ENCODE measurements around the gene CAB39.
"Not testable (repeated sequence)": the region's sequence is repeated elsewhere in the genome, so short reads cannot be mapped to it uniquely, and the experiment has no call there.

Gene CAB39

GRCh38 chr2:230697676-230698075, 15.0 kb upstream of the CAB39 start:
- no peak overlapping the region for H3K4me3 ChIP-seq (ENCODE audit: low read length)
- no peaks in the 10 kb centered on the region for H3K36me3 ChIP-seq (ENCODE audit: control insufficient read depth, insufficient read depth, low read length, severe bottlenecking)
- H3K4me1 ChIP-seq (ENCODE audit: control insufficient read depth, insufficient read depth, low read length): peaks cover 17% of the 10 kb centered on the region
- H3K27me3 ChIP-seq (replicated peaks; ENCODE audit: control insufficient read depth, insufficient read depth, low read length): no peaks in the 10 kb centered on the region
- no peak for DNase-seq (ENCODE audit: low read depth)
- H3K9me3 ChIP-seq (ENCODE audit: control insufficient read depth, low read length): no peaks in the 10 kb centered on the region
- H3K9ac ChIP-seq (ENCODE audit: low read length): no peak overlapping the region

GRCh38 chr2:230698753-230699152, 13.9 kb upstream of the CAB39 start:
- peaks cover 17% of the 10 kb centered on the region for H3K4me1 ChIP-seq (ENCODE audit: control insufficient read depth, insufficient read depth, low read length)
- DNase-seq (ENCODE audit: low read depth); H3K36me3 ChIP-seq (ENCODE audit: control insufficient read depth, insufficient read depth, low read length, severe bottlenecking); H3K4me3 ChIP-seq (ENCODE audit: low read length); H3K9me3 ChIP-seq (ENCODE audit: control insufficient read depth, low read length); H3K27me3 ChIP-seq (replicated peaks; ENCODE audit: control insufficient read depth, insufficient read depth, low read length); H3K9ac ChIP-seq (ENCODE audit: low read length): not testable (repeated sequence)

DNA sequence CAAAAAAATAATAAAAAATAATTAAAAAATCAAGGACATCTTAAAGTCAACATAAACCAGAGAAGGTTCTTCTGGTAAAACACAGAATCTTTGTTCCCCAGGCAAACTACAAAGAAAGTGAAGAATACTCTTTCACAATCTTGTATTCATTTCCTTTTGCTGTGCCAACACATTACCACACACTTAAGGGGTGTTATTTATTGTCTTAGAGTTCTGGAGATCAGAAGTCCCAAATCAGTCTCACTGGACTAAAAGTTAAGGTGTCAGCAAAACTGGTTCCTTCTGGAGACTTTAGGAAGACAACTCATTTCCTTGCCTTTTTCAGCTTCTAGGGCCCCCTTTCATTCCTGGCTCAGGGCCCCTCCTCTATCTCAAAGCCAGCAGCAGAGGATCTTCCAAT, 12.2 kb upstream of the CAB39 start:
- no peaks in the 10 kb centered on the region for H3K27me3 ChIP-seq (replicated peaks; ENCODE audit: control insufficient read depth, insufficient read depth, low read length)
- no peaks in the 10 kb centered on the region for H3K9me3 ChIP-seq (ENCODE audit: control insufficient read depth, low read length)
- peak overlapping the region; percentile 1 for H3K4me3 ChIP-seq (ENCODE audit: low read length)
- peak overlapping the region; percentile 5 for H3K9ac ChIP-seq (ENCODE audit: low read length)
- H3K36me3 ChIP-seq (ENCODE audit: control insufficient read depth, insufficient read depth, low read length, severe bottlenecking): no peaks in the 10 kb centered on the region
- peaks cover 17% of the 10 kb centered on the region for H3K4me1 ChIP-seq (ENCODE audit: control insufficient read depth, insufficient read depth, low read length)
- peak; percentile 59 for DNase-seq (ENCODE audit: low read depth)

GRCh38 chr2:230701308-230701707, 11.3 kb upstream of the CAB39 start:
- Histone ChIP-seq H3K4me3 (ENCODE audit: low read length) (no peak overlapping the region), H3K9ac (ENCODE audit: low read length) (no peak overlapping the region), H3K27me3 (replicated peaks; ENCODE audit: control insufficient read depth, insufficient read depth, low read length) (no peaks in the 10 kb centered on the region), H3K9me3 (ENCODE audit: control insufficient read depth, low read length) (no peaks in the 10 kb centered on the region), H3K4me1 (ENCODE audit: control insufficient read depth, insufficient read depth, low read length) (peaks cover 17% of the 10 kb centered on the region), H3K36me3 (ENCODE audit: control insufficient read depth, insufficient read depth, low read length, severe bottlenecking) (no peaks in the 10 kb centered on the region)
- DNase-seq (ENCODE audit: low read depth): no peak

DNA sequence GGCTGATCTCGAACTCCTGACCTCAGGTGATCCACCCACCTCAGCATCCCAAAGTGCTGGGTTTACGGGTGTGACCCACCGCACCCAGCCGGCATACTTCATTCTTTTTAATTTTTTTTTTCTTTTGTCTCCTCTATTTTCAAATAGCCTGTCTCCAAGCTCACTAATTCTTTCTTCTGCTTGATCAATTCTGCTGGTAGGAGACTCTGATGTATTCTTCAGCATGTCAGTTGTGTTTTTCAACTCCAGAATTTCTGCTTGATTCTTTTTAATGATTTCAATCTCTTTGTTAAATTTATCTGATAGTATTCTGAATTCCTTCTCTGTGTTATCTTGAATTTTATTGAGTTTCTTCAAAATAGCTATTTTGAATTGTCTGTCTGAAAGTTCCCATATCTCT, 10.2 kb upstream of the CAB39 start:
- H3K9me3 ChIP-seq (ENCODE audit: control insufficient read depth, low read length): not testable (repeated sequence)
- peaks cover 17% of the 10 kb centered on the region for H3K4me1 ChIP-seq (ENCODE audit: control insufficient read depth, insufficient read depth, low read length)

GRCh38 chr2:230703514-230703913, 9.1 kb upstream of the CAB39 start:
- no peak for DNase-seq (ENCODE audit: low read depth)
- Histone ChIP-seq H3K36me3 (ENCODE audit: control insufficient read depth, insufficient read depth, low read length, severe bottlenecking) (no peaks in the 10 kb centered on the region), H3K9me3 (ENCODE audit: control insufficient read depth, low read length) (no peaks in the 10 kb centered on the region), H3K27me3 (replicated peaks; ENCODE audit: control insufficient read depth, insufficient read depth, low read length) (no peaks in the 10 kb centered on the region), H3K4me1 (ENCODE audit: control insufficient read depth, insufficient read depth, low read length) (peaks cover 17% of the 10 kb centered on the region), H3K4me3 (ENCODE audit: low read length) (no peak overlapping the region), H3K9ac (ENCODE audit: low read length) (no peak overlapping the region)

More for the DNA sequence above, 10.2 kb upstream of the CAB39 start:
- H3K27me3 ChIP-seq (replicated peaks; ENCODE audit: control insufficient read depth, insufficient read depth, low read length); H3K9ac ChIP-seq (ENCODE audit: low read length); DNase-seq (ENCODE audit: low read depth); H3K36me3 ChIP-seq (ENCODE audit: control insufficient read depth, insufficient read depth, low read length, severe bottlenecking); H3K4me3 ChIP-seq (ENCODE audit: low read length): not testable (repeated sequence)

- Histone ChIP-seq H3K9me3 (ENCODE audit: control insufficient read depth, low read length) (no peaks in the 10 kb centered on the region), H3K27me3 (replicated peaks; ENCODE audit: control insufficient read depth, insufficient read depth, low read length) (no peaks in the 10 kb centered on the region), H3K4me3 (ENCODE audit: low read length) (no peak overlapping the region), H3K9ac (ENCODE audit: low read length) (no peak overlapping the region), H3K36me3 (ENCODE audit: control insufficient read depth, insufficient read depth, low read length, severe bottlenecking) (no peaks in the 10 kb centered on the region), H3K4me1 (ENCODE audit: control insufficient read depth, insufficient read depth, low read length) (peaks cover 5% of the 10 kb centered on the region)
- no peak for DNase-seq (ENCODE audit: low read depth)
Observed at GRCh38 chr2:230706053-230706521, 6.6 kb upstream of the CAB39 start.

DNA sequence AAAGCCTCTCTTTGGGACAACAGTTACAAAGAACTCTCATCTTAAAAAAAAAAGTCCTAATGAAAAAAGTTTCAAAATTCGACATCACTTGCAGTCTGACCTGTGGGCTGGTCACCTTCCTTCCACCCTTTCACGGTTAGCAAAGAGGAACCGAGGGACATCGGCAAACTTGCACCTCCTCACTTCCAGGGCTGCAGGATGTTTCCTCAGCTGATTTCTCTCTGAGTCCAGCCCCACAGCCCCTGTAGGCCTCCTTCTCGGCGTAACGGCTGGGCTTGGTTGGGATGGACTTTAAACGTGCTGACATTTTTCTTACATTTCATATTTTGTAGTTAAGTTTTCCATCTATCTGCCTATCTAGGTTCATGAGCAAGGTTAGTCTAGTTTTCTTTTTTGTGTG, 5.7 kb upstream of the CAB39 start:
- Histone ChIP-seq H3K9me3 (ENCODE audit: control insufficient read depth, low read length) (no peaks in the 10 kb centered on the region), H3K9ac (ENCODE audit: low read length) (no peak overlapping the region), H3K36me3 (ENCODE audit: control insufficient read depth, insufficient read depth, low read length, severe bottlenecking) (no peaks in the 10 kb centered on the region), H3K4me1 (ENCODE audit: control insufficient read depth, insufficient read depth, low read length) (no peaks in the 10 kb centered on the region), H3K4me3 (ENCODE audit: low read length) (no peak overlapping the region), H3K27me3 (replicated peaks; ENCODE audit: control insufficient read depth, insufficient read depth, low read length) (no peaks in the 10 kb centered on the region)
- DNase-seq (ENCODE audit: low read depth): no peak

DNA sequence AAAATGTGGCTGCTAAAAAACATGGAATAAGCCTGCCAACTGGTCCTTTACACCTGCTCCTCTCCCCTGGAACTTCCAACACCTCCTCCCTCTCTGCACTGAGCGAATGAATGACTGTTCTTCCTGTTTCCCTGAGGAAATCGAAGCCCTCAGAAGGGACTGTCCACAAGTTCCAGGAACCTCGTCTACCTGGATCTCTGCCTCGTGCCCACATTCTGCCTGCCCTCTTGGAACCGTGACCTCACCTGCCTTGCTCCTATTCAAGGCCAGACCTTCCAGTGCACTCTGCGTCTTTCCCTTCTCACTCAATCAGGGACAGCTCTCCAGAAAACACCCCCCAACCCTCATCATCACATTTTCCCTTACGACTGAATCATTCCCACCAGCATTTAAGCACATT, 4.4 kb upstream of the CAB39 start:
- H3K4me3 ChIP-seq (ENCODE audit: low read length): no peak overlapping the region
- no peaks in the 10 kb centered on the region for H3K4me1 ChIP-seq (ENCODE audit: control insufficient read depth, insufficient read depth, low read length)
- H3K9ac ChIP-seq (ENCODE audit: low read length): no peak overlapping the region
- H3K27me3 ChIP-seq (replicated peaks; ENCODE audit: control insufficient read depth, insufficient read depth, low read length): no peaks in the 10 kb centered on the region
- no peaks in the 10 kb centered on the region for H3K9me3 ChIP-seq (ENCODE audit: control insufficient read depth, low read length)
- no peak for DNase-seq (ENCODE audit: low read depth)
- H3K36me3 ChIP-seq (ENCODE audit: control insufficient read depth, insufficient read depth, low read length, severe bottlenecking): no peaks in the 10 kb centered on the region

DNA sequence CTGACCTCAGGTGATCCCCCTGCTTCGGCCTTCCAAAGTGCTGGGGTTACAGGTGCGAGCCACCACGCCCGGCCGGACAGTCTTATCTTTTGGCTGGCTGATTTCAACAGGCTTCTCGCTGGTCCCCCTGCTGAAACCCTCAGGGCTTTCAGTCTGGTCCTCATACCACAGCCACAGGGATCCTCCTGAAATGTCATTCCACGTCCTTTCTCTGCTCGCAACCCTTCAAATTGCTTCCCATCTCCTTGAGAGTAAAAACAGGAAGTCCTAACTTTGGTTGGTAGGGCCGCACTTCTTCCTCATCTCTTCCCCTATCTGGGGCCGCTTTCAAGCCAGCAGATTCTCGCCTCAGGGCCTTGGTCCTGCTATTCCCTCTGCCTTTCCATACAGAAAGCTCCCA, 1.4 kb upstream of the CAB39 start:
- no peak overlapping the region for H3K4me3 ChIP-seq (ENCODE audit: low read length)
- H3K9me3 ChIP-seq (ENCODE audit: control insufficient read depth, low read length): no peaks in the 10 kb centered on the region
- peaks cover 20% of the 10 kb centered on the region for H3K4me1 ChIP-seq (ENCODE audit: control insufficient read depth, insufficient read depth, low read length)
- H3K27me3 ChIP-seq (replicated peaks; ENCODE audit: control insufficient read depth, insufficient read depth, low read length): no peaks in the 10 kb centered on the region
- H3K36me3 ChIP-seq (ENCODE audit: control insufficient read depth, insufficient read depth, low read length, severe bottlenecking): peaks cover 4% of the 10 kb centered on the region
- H3K9ac ChIP-seq (ENCODE audit: low read length): no peak overlapping the region
- DNase-seq (ENCODE audit: low read depth): no peak

DNA sequence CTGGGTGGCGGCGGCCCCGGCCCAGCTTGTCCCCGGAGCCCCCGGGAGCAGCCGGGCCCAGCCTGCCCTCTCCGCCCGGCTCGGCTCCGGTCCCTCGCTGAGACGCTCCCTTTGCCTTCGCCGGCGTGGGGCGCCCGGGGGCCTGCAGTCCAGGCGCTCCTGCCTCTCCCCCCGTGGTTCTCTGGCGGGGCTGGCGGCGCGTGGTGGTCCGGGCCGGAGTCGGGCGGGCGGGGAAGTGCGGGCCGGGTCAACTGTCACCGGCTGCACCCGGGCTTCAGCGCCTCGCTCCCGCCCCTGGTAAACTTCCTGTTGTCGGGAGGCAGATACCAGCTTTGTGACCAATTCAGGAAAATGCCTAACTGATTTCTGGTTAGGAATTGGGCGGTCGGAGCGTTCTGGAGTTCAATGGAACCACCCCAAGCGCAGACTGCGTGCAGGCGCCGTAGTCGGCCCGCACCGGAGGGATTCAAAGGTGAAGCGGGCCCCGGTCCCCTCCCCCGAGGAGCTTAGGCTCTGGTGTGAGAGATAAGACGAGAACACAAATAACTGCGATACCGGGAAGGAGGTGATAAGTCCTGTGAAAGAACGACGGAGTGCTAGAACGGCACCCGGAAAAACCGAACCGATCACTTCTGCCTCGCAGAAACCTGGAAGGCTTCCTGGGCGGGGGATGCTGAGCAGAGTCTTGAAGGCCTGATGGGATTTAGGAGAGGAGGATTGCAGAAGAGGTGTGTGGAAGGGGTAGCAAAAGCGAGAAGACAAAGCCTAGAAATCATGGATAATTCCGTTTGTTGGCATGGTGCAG, 891 bp downstream of the CAB39 start:
- peak overlapping the region; percentile 88 for H3K4me3 ChIP-seq (ENCODE audit: low read length)
- peak overlapping the region; percentile 95 for H3K9ac ChIP-seq (ENCODE audit: low read length)
- H3K27me3 ChIP-seq (replicated peaks; ENCODE audit: control insufficient read depth, insufficient read depth, low read length): no peaks in the 10 kb centered on the region
- H3K4me1 ChIP-seq (ENCODE audit: control insufficient read depth, insufficient read depth, low read length): peaks cover 35% of the 10 kb centered on the region
- H3K36me3 ChIP-seq (ENCODE audit: control insufficient read depth, insufficient read depth, low read length, severe bottlenecking): peaks cover 4% of the 10 kb centered on the region
- peak; percentile 56 for DNase-seq (ENCODE audit: low read depth)
- no peaks in the 10 kb centered on the region for H3K9me3 ChIP-seq (ENCODE audit: control insufficient read depth, low read length)

DNA sequence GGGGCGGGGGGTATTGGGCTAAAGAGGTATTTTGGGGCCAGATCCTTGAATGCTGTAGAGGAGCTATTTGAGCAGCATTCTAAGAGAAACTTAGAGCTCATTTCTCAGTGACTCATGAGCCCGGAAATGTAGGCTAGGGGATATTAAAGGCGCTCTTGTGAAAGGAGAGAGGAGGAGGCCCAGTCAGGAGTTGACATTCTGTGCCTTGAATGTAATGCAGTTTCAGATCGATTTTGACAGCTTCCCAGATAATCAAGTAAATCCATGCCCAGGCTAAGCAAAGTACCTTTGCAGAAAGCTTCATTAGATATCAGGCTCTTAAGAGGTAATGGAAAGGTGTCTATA, 1.5 kb downstream of the CAB39 start:
- Histone ChIP-seq H3K9me3 (ENCODE audit: control insufficient read depth, low read length) (no peaks in the 10 kb centered on the region), H3K4me3 (ENCODE audit: low read length) (peak overlapping the region; percentile 88), H3K27me3 (replicated peaks; ENCODE audit: control insufficient read depth, insufficient read depth, low read length) (no peaks in the 10 kb centered on the region), H3K36me3 (ENCODE audit: control insufficient read depth, insufficient read depth, low read length, severe bottlenecking) (peaks cover 4% of the 10 kb centered on the region), H3K4me1 (ENCODE audit: control insufficient read depth, insufficient read depth, low read length) (peaks cover 35% of the 10 kb centered on the region), H3K9ac (ENCODE audit: low read length) (peak overlapping the region; percentile 95)
- peak; percentile 87 for DNase-seq (ENCODE audit: low read depth)
